GM18498 (cell line): ENCODE data around the gene LMTK3.
A peak's percentile ranks its signal among the peaks of the same experiment; 100 is the strongest.
"Not testable (repeated sequence)": the region's sequence is repeated elsewhere in the genome, so short reads cannot be mapped to it uniquely, and the experiment has no call there.

Experiments
- ATAC-seq: cut with Tn5 transposase; IDR thresholded peaks from one replicate; pipeline ENCODE4 v1.9.1; 2021; ENCODE audit warnings: mild to moderate bottlenecking, moderate library complexity; ENCODE audit not compliant: unreplicated experiment

The LMTK3 gene

GRCh38 chr19:48490981-48491792, 20.4 kb downstream of the LMTK3 start:
- ATAC-seq: no peak

DNA sequence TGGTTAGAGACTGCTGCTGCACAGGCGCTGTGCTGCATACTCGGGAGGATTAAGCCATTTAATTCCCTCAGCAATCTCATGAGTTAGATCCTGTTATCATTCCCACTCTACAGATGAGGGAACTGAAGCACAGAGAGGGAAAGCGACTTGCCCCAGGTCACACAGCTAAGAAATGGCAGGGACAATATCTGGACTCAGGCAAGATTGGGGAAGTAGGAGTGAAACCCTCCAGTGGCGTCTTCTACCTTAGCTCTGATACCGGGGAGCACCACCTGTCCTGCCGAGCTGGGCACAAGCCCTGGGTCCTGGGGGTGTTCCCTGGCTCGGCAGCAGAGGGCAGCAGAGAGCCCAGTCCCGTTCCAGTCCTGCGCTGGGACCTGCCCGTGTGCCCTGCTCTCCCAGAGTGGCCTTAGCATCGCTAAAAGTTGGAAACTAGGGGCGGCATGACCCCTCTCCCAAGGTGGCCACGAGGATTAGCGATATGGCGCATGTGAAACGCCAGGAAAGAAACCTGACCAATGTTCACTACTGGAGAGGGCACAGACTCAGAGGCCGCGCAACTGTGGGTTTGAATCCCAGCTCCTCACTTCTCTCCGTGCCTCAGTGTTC, 21.9 kb downstream of the LMTK3 start:
- ATAC-seq: peak; percentile 54

DNA sequence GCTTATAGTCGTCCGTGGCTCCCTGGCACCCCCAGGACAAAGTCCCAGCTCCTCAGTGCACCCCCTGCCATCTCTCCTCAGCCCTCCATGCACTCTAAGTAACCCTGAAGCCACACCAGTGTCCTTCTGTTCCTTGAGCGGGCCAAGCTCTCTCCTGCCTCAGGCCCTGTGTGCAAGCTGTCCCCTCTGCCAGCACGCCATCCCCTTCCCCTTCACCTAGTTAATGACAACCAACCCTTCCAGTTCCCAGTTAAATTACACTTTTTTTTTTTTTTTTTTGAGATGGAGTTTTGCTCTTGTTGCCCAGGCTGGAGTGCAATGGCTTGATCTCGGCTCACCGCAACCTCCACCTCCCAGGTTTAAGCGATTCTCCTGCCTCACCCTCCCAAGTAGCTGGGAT, 23.2 kb downstream of the LMTK3 start:
- not testable (repeated sequence) for ATAC-seq

DNA sequence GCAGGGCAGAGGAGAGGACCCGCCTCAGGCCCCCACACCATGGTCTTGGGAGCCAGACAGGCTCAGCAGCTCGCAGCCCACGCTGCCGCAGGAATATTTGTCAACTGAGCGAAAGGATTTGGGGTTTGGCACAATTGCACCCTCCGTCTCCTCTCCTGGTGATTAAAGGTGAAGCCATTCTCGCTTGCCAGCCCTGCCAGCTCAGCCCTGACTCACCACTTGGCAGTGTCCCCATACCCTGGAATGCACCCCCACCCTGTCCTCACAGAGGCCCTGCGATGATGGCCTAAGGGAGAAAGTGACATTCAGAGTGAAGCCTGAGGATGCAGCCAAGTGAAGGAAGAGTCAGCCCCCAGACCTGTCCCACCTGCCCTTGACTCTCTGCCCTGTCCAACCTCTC, 23.7 kb downstream of the LMTK3 start:
- ATAC-seq: no peak

GRCh38 chr19:48487544-48487943, 24.1 kb downstream of the LMTK3 start:
- no peak for ATAC-seq

DNA sequence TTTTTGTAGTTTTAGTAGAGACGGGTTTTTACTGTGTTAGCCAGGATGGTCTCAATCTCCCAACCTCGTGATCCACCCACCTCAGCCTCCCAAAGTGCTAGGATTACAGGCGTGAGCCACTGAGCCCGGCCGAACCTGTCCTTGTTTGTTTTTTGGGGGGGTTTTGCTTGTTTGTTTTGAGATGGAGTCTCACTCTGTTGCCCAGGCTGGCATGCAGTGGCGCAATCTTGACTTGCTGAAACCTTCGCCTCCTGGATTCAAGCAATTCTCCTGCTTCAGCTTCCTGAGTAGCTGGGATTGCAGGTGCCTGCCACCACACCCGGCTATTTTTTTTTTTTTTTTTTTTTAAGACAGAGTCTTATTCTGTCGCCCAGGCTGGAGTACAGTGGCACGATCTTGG, 24.9 kb downstream of the LMTK3 start:
- ATAC-seq: not testable (repeated sequence)

- ATAC-seq: no peak
Observed at GRCh38 chr19:48484931-48485612, 26.6 kb downstream of the LMTK3 start.

GRCh38 chr19:48484247-48484893, 27.3 kb downstream of the LMTK3 start:
- ATAC-seq: no peak

DNA sequence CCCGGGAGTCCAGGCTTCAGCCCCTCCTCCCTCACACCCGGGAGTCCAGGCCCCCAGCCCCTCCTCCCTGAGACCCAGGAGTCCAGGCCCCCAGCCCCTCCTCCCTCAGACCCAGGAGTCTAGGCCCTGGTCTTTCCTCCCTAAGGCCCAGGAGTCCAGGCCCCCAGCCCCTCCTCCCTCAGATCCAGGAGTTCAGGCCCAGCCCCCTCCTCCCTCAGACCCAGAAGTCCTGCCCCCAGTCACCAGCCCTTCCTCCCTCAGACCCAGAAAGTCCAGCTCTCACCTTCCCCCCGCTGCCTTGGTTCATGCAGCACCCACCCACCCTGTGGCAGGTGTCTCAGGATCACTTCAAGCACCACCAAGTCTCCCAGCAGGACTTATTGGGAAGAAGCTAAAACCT, 28.3 kb downstream of the LMTK3 start:
- ATAC-seq: no peak

DNA sequence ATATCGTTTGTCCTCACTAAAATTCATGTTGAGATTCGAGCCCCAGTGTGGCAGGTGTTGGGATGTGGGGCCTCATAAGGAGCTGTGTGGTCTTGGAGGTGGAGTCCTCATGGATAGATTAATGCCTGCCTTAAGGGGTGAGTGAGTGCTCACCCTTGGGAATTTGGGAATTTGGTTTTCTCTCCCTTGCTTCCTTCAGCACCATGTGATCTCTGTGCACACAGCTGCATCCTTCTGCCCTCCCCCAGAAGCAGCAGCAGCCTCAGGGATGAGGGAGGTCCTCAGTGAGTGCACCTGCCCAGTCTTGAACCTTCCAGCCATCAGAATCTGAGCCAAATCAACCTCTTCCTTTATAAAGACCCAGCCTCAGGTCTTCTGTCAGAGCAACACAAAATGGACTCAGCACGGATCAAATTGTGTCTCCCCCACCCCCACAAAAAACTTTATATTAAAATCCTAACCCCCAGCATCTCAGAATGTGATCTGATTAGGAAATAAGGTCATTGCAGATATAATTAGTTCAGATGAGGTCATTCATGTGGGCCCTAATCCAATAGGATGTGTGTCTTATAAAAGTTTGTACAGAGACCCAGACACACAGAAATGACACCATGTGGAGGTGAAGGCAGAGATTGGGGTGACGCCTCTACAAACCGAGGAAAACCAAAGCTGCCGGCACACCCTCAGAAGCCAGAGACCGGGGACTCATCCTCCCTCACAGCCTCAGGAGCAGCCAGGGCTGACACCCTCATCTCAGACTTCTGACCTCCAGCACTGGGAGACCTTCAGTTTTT, 29.6 kb downstream of the LMTK3 start:
- no peak for ATAC-seq

- peak; percentile 56 for ATAC-seq
Observed at GRCh38 chr19:48480558-48481500, 30.8 kb downstream of the LMTK3 start.

GRCh38 chr19:48480183-48480557, 31.5 kb downstream of the LMTK3 start:
- no peak for ATAC-seq

- ATAC-seq: no peak
Observed at GRCh38 chr19:48479686-48480085, 31.9 kb downstream of the LMTK3 start.

DNA sequence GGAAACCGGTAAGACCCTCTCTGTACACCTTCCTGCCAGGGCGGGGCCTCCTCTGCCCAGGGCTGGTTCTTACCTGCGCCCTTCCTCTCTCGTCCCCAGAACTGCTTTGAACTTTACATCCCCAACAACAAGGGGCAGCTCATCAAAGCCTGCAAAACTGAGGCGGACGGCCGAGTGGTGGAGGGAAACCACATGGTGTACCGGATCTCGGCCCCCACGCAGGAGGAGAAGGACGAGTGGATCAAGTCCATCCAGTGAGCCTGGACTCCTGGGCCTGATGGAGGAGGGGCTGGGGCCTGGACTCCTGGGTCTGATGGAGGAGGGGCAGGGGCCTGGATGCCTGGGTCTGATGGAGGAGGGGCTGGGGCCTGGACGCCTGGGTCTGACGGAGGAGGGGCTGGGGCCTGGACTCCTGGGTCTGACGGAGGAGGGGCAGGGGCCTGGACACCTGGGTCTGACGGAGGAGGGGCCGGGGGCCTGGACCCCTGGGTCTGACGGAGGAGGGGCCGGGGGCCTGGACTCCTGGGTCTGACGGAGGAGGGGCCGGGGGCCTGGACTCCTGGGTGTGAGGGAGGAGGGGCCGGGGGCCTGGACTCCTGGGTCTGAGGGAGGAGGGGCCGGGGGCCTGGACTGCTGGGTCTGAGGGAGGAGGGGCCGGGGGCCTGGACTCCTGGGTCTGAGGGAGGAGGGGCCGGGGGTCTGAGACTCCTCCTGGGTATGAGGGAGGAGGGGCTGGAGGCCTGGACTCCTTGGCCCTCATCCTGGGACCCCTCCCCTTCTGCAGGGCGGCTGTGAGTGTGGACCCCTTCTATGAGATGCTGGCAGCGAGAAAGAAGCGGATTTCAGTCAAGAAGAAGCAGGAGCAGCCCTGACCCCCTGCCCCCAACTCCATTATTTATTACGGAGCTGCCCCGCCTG, 33.0 kb downstream of the LMTK3 start:
- no peak for ATAC-seq

DNA sequence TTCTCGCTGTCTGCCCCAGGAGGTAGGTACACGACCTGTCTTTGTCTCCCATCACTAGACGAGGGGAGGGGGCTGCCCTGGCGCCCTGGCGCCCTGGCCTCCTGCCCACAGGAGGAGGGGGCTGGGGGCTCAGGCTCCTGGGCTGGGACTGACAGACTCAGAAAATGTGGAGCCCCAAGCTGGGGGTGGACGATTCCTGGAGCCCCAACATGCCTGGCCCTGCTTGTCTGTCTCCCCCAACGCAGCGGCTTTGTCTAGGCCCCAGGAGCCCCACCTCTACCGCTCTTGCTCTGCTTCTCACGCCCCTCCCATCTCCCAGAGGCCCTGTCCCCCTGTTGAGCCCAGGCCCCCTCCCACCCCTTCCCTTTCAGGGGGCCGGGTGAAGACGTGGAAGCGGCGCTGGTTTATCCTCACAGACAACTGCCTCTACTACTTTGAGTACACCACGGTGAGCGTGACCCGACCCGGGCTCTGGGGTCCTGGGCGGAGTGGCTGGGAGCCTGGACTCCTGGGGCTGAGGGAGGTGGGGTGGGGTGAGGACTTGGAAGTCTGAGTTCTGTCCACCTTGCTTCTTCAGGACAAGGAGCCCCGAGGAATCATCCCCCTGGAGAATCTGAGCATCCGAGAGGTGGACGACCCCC, 33.8 kb downstream of the LMTK3 start:
- no peak for ATAC-seq

DNA sequence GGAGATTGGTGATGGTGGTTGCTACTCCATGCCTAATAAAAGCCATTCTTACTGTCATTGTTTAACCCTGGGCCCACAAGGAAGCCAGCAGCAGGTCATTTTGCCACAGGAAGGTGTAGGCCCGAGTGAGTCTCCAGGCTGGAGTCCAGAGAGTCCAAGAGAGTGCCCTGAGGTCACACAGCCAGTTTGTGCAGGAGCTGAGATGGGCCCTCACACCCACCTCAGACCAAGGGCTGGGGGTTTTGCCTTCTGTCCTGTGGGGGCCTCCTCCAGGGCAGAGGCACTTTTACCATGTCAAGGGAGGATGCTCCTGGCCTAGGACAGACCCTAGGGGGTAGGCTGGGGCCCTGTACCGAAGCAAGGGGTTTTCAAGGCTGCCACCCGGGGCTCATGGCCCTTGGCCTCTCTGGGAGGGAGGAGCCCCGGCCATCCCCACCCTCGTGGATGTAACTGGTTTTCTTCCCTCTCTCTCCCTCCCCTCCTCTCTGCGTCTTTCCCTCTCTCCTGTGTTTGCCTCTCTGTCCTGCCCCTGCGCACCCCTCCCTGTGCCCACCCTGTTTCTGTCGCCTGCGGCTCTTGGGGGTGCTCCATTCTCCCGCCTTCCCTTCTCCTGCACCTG, 34.5 kb downstream of the LMTK3 start:
- no peak for ATAC-seq

DNA sequence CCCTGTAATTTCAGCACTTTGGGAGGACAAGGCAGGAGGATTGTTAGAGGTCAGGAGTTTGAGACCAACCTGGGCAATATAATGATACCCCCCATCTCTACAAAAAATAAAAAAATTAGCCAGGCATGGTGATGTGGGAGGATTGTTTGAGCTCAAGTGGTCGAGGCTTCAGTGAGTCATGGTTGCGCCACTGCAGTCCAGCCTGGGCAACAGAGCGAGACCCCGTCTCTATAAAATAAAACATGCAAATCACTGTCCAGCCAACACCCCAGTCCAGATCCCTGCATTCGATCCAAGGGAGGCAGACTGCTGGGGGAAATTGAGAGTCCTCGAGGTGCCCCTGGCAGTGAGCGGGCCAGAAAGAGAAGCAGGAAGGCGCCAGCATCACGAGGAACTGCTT, 35.5 kb downstream of the LMTK3 start:
- ATAC-seq: no peak
